OCI-LY3 (cell line): ENCODE measurements around the gene IPO5.
"Not testable (repeated sequence)": the region's sequence is repeated elsewhere in the genome, so short reads cannot be mapped to it uniquely, and the experiment has no call there.

Experiments
- CTCF ChIP-seq: fragments of 200-600, 300-600 bp; sonication (generic); IDR thresholded peaks from 2 replicates; pipeline ENCODE4 v1.5.1; 2014; ENCODE audit warnings: antibody characterized with exemption, low read length, low read depth
- EZH2phosphoT487 ChIP-seq: fragments of 200-600 bp; shearing (Covaris generic); IDR thresholded peaks from 2 replicates; pipeline ENCODE4 v1.6.1; 2018; ENCODE audit warnings: antibody characterized with exemption, mixed run types, low read depth

DNA sequence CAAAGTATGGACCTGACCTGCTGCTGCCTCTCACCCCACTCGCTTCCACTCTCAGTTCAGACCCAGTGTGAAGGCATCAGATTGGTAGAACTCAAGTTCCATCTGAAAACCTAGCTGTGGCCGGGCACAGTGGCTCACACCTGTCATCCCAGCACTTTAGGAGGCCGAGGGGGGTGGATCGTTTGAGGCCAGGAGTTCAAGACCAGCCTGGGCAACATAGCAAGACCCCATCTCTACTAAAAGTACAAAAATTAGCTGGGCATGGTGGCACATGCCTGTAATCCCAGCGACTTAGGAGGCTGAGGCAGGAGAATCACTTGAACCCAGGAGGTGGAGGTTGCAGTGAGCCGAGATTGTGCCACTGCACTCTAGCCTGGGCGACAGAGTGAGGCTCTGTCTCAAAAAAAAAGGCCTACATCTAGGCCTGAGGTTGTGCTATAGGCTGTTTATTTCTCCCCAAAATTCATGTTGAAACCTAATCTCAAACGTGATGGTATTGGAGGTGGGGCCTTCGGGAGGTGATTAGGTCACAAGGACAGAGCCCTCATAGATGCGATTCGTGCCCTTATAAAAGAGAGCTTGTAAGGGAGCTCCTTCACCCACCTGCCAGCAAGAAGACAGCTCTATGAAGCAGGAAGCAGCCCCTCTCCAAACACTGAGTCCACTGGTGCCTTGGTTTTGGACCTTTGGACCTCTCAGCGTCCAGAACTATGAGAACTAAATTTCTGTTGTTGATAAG, 83.3 kb downstream of the IPO5 start:
- not testable (repeated sequence) for TF ChIP-seq CTCF, EZH2phosphoT487
